Bronchial epithelial cell (primary cell): ENCODE data around the gene TUSC1. TPM values are rescaled to one million over a fixed set of nuclear protein-coding genes. Genes with fewer than 3 reads are reported as not detected.

Experiments used
- DNase-seq: peaks from one replicate; pipeline ENCODE4 v3.0.0-alpha.2; 2010; ENCODE audit warnings: low read depth
- FAIRE-seq: peaks from 2 replicates; lab custom pipeline; 2011; peaks lifted over from hg19 to GRCh38; lab: Jason Lieb, UNC
- H3K27me3 ChIP-seq: 2 replicates; pipeline ENCODE4 v1.5.1; 2011; ENCODE audit warnings: low read length; ENCODE audit not compliant: control insufficient read depth, insufficient read depth
- H3K36me3 ChIP-seq: 2 replicates; pipeline ENCODE4 v1.5.1; 2011; ENCODE audit warnings: low read length; ENCODE audit not compliant: control insufficient read depth, insufficient read depth
- H3K4me3 ChIP-seq: 2 replicates; pipeline ENCODE4 v1.5.1; 2011; ENCODE audit warnings: mild to moderate bottlenecking, low read depth, low read length, control low read depth
- CTCF ChIP-seq: IDR thresholded peaks from 2 replicates; pipeline ENCODE4 v1.5.1; 2011; ENCODE audit warnings: mild to moderate bottlenecking, moderate library complexity, low read length, control low read depth, inconsistent platforms; ENCODE audit not compliant: insufficient read depth, severe bottlenecking
- total RNA-seq: library from RNA; depleted of rRNA; stranded (reverse); fragments of >200 nt; gene quantifications from 2 replicates; pipeline ENCODE4 v1.2.1, GENCODE V29; 2014

TUSC1 gene
- total RNA-seq, 1 donor from 2014 or later = 20.5 TPM

GRCh38 chr9:25648116-25648515, 30.1 kb downstream of the TUSC1 start:
- DNase-seq (no peak), FAIRE-seq (no peak)
- no peak overlapping the region for H3K4me3 ChIP-seq
- H3K27me3 ChIP-seq = no peaks in the 10 kb centered on the region
- H3K36me3 ChIP-seq = no peaks in the 10 kb centered on the region
- no peak for TF ChIP-seq CTCF

- FAIRE-seq (no peak), DNase-seq (no peak)
- Histone ChIP-seq H3K27me3 (no peaks in the 10 kb centered on the region), H3K4me3 (no peak overlapping the region), H3K36me3 (no peaks in the 10 kb centered on the region)
- no peak for TF ChIP-seq CTCF
Observed at GRCh38 chr9:25636026-25636425, 42.2 kb downstream of the TUSC1 start.

- no peak for TF ChIP-seq CTCF
- Histone ChIP-seq H3K36me3 (no peaks in the 10 kb centered on the region), H3K4me3 (no peak overlapping the region), H3K27me3 (no peaks in the 10 kb centered on the region)
- DNase-seq = no peak
- FAIRE-seq = no peak
Observed at GRCh38 chr9:25629231-25629630, 49.0 kb downstream of the TUSC1 start.
